Gastrocnemius medialis (tissue), 4 donors: ENCODE data around the gene ZNF507. TPM values are rescaled to one million over a fixed set of nuclear protein-coding genes. Genes with fewer than 3 reads are reported as not detected.

ENCODE experiments used
- ATAC-seq, 2 donors: fragments of 150-250 bp; one replicate each; pipeline ENCODE4 v1.9.1; 2016
- DNase-seq, 2 donors: peaks; one replicate each; pipeline ENCODE4 v3.0.0-alpha.2; 2019
- H3K27ac ChIP-seq, 4 donors: fragments of 200-600 bp; sonication (generic); 1 replicate in 1 of 4; 2 replicates in 3 of 4; pipeline ENCODE4 v1.5.1; 2016 to 2018; ENCODE audit warnings: mild to moderate bottlenecking in 2 of 4, moderate library complexity in 1 of 4
- H3K27me3 ChIP-seq, 3 donors: fragments of 200-600 bp; sonication (generic) in 2 of 3; 1 replicate in 1 of 3; 2 replicates in 2 of 3; pipeline versions ENCODE4 v1.5.1 to v1.6.0; 2016 to 2019; ENCODE audit warnings: mild to moderate bottlenecking in 1 of 3, moderate library complexity in 1 of 3
- H3K36me3 ChIP-seq, 2 donors: fragments of 200-600 bp; sonication (generic) in 1 of 2; one replicate each; pipeline ENCODE4 v1.5.1; 2017 to 2018
- H3K4me1 ChIP-seq, 2 donors: fragments of 200-600 bp; sonication (generic) in 1 of 2; one replicate each; pipeline ENCODE4 v1.5.1; 2016 to 2017; ENCODE audit warnings: mild to moderate bottlenecking in 2 of 2
- H3K4me3 ChIP-seq, 4 donors: fragments of 200-600 bp; sonication (generic) in 3 of 4; 1 replicate in 1 of 4; 2 replicates in 3 of 4; pipeline ENCODE4 v1.5.1; 2016 to 2019; ENCODE audit warnings: mild to moderate bottlenecking in 2 of 4
- H3K9me3 ChIP-seq, 3 donors: fragments of 200-600 bp; sonication (generic) in 2 of 3; 1 replicate in 1 of 3; 2 replicates in 2 of 3; pipeline ENCODE4 v1.5.1; 2016 to 2019
- POLR2A ChIP-seq, 2 donors: fragments of 450-650 bp; IDR thresholded peaks; one replicate each; pipeline ENCODE4 v1.6.1; 2017; ENCODE audit warnings: antibody characterized with exemption in 2 of 2, mild to moderate bottlenecking in 2 of 2, moderate library complexity in 2 of 2
- in situ Hi-C, 4 donors: fragments of 200-750 bp; cut with MboI; loops; one replicate each; pipeline versions ENCODE4 v1.15.0 to v1.8.0; 2017; ENCODE audit warnings: low sequenced_read_pairs in 4 of 4
- intact Hi-C: fragments of 100-400 bp; cut with DNase I; formaldehyde crosslinking; loops from one replicate; pipeline ENCODE4 v1.15.1; 2023; ENCODE audit warnings: low total_unique reads
- total RNA-seq, 4 donors: library from RNA; depleted of rRNA; stranded (reverse); fragments of >200 nt; gene quantifications; one replicate each; pipeline versions ENCODE4 v1.1.0 to v1.2.3, GENCODE V29; 2016
- TF ChIP-seq, protein P1 (sequence below), 5 experiments: fragments of 450-650 bp in 3 of 5; fragments of 200-600 bp in 2 of 5; sonication (generic) in 2 of 5; IDR thresholded peaks in 4 of 5; conservative IDR thresholded peaks in 1 of 5; 1 replicate in 4 of 5; 2 replicates in 1 of 5; pipeline ENCODE4 v1.5.1; 2016 to 2019; ENCODE audit warnings: antibody characterized with exemption in 5 of 5, mild to moderate bottlenecking in 3 of 5, moderate library complexity in 3 of 5

Gene ZNF507
- total RNA-seq, 4 donors from 2014 or later: 11.9 to 21.8 (median 17.8) TPM

DNA sequence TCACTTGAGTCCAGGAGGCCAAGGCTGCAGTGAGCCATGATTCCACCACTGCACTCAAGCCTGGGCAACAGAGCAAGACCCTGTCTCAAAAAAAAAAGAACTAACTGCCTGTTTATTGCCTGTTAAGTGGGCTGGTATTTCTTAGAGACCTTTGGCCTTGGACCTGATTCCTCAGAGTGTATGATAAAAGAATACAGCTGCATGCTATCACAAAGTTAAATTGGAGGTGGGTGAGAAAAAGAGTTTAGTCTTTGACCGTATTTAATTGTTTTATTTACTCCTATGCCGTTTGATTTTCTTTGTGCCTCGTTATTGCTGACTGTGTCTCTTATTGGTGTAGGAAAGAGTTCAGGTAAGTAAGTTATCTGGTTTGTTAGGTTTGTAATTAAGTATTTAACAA lies 34.9 kb downstream of the ZNF507 start:
- in situ Hi-C loops: no loop called here
- ATAC-seq (no peak), DNase-seq (no peak)
- TF ChIP-seq, protein P1, sequence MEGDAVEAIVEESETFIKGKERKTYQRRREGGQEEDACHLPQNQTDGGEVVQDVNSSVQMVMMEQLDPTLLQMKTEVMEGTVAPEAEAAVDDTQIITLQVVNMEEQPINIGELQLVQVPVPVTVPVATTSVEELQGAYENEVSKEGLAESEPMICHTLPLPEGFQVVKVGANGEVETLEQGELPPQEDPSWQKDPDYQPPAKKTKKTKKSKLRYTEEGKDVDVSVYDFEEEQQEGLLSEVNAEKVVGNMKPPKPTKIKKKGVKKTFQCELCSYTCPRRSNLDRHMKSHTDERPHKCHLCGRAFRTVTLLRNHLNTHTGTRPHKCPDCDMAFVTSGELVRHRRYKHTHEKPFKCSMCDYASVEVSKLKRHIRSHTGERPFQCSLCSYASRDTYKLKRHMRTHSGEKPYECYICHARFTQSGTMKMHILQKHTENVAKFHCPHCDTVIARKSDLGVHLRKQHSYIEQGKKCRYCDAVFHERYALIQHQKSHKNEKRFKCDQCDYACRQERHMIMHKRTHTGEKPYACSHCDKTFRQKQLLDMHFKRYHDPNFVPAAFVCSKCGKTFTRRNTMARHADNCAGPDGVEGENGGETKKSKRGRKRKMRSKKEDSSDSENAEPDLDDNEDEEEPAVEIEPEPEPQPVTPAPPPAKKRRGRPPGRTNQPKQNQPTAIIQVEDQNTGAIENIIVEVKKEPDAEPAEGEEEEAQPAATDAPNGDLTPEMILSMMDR (IDR thresholded peaks at IDR 0.05 in 4 of 5, conservative IDR thresholded peaks at IDR 0.05 in 1 of 5): no peak
- TF ChIP-seq POLR2A (IDR thresholded peaks at IDR 0.05): no peak
- Histone ChIP-seq H3K27ac (no peak overlapping the region), H3K36me3 (peaks cover 0 to 46% of the 10 kb centered on the region in 2 donors), H3K27me3 (no peaks in the 10 kb centered on the region), H3K4me1 (no peaks in the 10 kb centered on the region), H3K9me3 (no peaks in the 10 kb centered on the region), H3K4me3 (no peak overlapping the region)
- intact Hi-C loops: no loop called here

GRCh38 chr19:32387701-32388392 lies 42.4 kb downstream of the ZNF507 start:
- Histone ChIP-seq H3K4me3 (no peak overlapping the region), H3K27ac (no peak overlapping the region), H3K36me3 (peaks cover 0 to 17% of the 10 kb centered on the region in 2 donors), H3K27me3 (no peaks in the 10 kb centered on the region), H3K9me3 (no peaks in the 10 kb centered on the region), H3K4me1 (peaks cover 0 to 8% of the 10 kb centered on the region in 2 donors)
- TF ChIP-seq POLR2A (IDR thresholded peaks at IDR 0.05): no peak
- TF ChIP-seq, protein P1 (IDR thresholded peaks at IDR 0.05 in 4 of 5, conservative IDR thresholded peaks at IDR 0.05 in 1 of 5): no peak
- ATAC-seq: no peak
- intact Hi-C loops: no loop called here
- no peak for DNase-seq
- in situ Hi-C loops: no loop called here

DNA sequence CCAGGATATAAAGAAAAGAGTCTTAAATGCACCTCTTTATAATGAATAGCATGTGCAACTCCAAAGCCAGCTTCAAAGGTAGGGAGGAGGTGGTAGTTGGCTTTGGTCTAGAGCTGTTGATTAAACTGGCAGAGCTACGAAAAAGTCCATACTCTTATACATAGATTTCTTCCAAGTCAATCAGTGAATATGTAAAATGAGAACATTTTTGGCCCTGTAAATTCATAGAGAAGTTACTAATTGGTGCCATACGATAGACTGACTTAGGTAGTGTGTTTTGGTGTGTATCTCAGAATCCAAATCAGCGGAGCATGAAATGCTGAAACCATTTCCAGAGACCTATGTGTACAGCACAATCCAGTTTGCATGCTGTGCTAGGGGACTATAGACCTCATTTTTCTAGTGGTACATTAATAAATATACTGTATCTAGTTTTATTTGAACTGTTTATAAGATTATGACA lies 43.0 kb downstream of the ZNF507 start:
- DNase-seq: no peak
- no peaks in the 10 kb centered on the region for H3K9me3 ChIP-seq
- intact Hi-C loops (no loop called here), in situ Hi-C loops (no loop called here)
- no peak overlapping the region for H3K4me3 ChIP-seq
- H3K4me1 ChIP-seq: peaks cover 0 to 8% of the 10 kb centered on the region in 2 donors
- TF ChIP-seq POLR2A (IDR thresholded peaks at IDR 0.05): no peak
- TF ChIP-seq, protein P1 (IDR thresholded peaks at IDR 0.05 in 4 of 5, conservative IDR thresholded peaks at IDR 0.05 in 1 of 5): no peak
- no peak overlapping the region for H3K27ac ChIP-seq
- H3K36me3 ChIP-seq: peaks cover 0 to 11% of the 10 kb centered on the region in 2 donors
- no peaks in the 10 kb centered on the region for H3K27me3 ChIP-seq
- no peak for ATAC-seq

DNA sequence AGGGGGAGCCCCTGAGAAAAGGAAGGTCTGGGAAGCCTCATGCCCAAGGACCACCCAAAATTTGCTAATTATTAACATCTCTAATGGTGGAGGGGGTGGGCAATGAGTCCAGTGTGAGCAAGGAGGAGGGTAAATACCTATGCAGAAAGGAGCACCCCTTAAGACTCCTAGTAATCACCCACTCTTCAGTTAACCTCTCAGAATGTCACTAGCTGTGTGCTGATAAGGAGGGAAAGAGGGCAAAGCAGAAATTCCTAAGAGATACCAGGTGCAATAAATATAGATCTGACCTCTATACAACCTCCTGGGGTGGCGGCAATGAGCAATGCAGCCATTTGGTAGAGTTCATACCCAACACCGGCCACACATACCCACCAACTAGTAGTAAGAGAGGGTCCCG lies 47.5 kb downstream of the ZNF507 start:
- intact Hi-C loops (no loop called here), in situ Hi-C loops (no loop called here)
- H3K9me3 ChIP-seq: no peaks in the 10 kb centered on the region
- TF ChIP-seq, protein P1 (IDR thresholded peaks at IDR 0.05 in 4 of 5, conservative IDR thresholded peaks at IDR 0.05 in 1 of 5): no peak
- no peak for TF ChIP-seq POLR2A (IDR thresholded peaks at IDR 0.05)
- no peak for ATAC-seq
- no peak for DNase-seq
- no peak overlapping the region for H3K4me3 ChIP-seq
- H3K27ac ChIP-seq: no peak overlapping the region
- no peaks in the 10 kb centered on the region for H3K4me1 ChIP-seq
- H3K36me3 ChIP-seq: no peaks in the 10 kb centered on the region
- H3K27me3 ChIP-seq: no peaks in the 10 kb centered on the region
